GM15510 (cell line): Measurements from ENCODE around the gene SLC2A13.

Source experiments
- POLR2A ChIP-seq: IDR thresholded peaks from 3 replicates; pipeline ENCODE4 v1.6.1; 2011; ENCODE audit warnings: borderline replicate concordance; ENCODE audit not compliant: insufficient read length; ENCODE audit errors: extremely low read depth

SLC2A13 gene

DNA sequence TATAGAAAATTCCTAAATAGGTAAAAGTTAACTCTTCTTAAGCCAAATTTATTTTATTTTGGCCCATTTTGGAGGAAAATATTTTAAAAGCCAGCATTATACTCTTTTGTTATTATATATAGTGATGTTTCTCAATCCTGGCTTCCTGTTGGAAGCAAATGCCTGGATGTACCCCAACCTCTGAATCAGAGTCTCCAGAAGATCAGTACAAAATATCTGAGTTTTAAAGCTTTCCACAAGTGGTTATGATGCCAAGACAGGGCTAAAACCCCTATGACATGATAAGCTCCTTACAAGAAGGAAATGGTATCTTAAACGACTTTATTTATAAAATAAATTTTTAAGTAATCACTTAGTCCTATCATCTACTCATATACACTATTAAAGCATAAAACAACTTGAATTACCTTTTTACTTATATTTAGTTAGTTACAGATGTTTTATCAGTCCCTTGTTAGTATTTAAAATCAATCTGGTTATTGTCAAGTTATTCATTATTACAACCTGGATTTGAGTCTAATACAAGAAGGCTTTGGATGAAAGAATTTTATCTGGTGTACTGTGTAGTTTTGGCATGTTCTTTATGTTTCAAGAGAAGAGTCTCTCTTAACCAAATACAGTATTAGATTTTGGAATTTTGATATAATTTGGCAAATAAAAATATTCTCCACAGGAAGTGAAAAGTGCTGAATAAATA is 238.1 kb downstream of the SLC2A13 start:
- TF ChIP-seq POLR2A: no peak

- TF ChIP-seq POLR2A: no peak
These were observed 239.7 kb downstream of the SLC2A13 start for GRCh38 chr12:39866135-39866534.

GRCh38 chr12:39860695-39861094 is 245.2 kb downstream of the SLC2A13 start:
- no peak for TF ChIP-seq POLR2A

DNA sequence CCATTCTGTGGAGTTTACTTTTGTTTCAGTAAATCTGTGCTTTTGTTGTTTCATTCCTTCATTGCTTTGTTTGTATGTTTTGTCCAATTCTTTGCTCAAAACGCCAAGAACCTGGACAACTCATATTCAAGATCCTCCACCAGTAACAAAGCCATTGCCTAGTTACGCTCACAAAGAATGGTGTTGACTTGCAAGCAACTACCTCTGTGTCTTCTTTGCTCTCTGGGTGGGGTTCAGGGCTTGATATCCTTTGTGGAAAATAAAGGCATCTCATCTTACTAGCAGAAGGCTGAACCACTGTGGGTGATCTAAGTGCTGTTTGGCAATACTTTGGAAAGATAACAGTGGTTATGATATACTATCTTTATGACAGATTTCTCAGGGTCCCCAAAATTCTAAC is 252.9 kb downstream of the SLC2A13 start:
- TF ChIP-seq POLR2A: no peak

DNA sequence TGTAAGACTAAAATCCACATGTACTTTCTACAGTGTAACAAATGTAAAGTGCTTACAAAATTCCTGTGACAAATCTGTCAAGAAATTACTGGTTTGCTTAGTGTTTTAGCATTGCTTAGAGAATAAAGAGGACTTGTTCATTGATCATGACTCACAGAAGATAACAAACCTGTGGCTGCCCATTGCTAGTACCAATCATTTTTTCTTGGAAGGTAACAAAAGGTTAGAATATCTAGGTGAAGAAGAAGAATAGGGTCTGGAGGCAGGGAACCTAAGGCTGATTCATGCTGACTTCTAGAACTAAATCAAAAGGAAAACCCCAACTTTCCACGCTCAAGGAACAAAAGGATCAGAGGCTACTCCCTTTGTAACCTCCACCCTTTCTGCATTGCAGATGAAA is 253.5 kb downstream of the SLC2A13 start:
- TF ChIP-seq POLR2A: no peak

GRCh38 chr12:39846971-39847650 is 258.8 kb downstream of the SLC2A13 start:
- TF ChIP-seq POLR2A: no peak

- TF ChIP-seq POLR2A: no peak
These were observed 259.6 kb downstream of the SLC2A13 start for GRCh38 chr12:39846304-39846703.

DNA sequence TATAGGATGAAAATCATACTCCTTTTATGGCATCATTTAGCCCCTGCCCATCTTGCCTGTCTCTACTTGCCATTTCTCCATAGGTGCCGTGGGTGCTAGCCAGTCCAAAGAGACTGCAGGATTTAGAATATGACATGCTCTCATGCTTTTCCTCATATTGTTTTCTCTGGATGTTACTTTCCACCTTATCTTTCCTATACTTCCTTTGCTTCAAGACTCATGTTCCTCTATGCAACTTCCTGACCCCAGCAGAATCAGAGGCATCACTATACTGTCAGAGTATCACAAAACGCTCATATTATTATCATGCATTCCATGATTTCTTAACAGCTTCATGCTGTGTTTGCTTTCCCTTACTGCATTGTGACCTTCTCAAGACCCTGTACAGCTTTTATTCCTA is 265.5 kb downstream of the SLC2A13 start:
- TF ChIP-seq POLR2A: no peak

GRCh38 chr12:39839072-39839471 is 266.8 kb downstream of the SLC2A13 start:
- no peak for TF ChIP-seq POLR2A

GRCh38 chr12:39835517-39836489 is 270.1 kb downstream of the SLC2A13 start:
- TF ChIP-seq POLR2A: no peak

DNA sequence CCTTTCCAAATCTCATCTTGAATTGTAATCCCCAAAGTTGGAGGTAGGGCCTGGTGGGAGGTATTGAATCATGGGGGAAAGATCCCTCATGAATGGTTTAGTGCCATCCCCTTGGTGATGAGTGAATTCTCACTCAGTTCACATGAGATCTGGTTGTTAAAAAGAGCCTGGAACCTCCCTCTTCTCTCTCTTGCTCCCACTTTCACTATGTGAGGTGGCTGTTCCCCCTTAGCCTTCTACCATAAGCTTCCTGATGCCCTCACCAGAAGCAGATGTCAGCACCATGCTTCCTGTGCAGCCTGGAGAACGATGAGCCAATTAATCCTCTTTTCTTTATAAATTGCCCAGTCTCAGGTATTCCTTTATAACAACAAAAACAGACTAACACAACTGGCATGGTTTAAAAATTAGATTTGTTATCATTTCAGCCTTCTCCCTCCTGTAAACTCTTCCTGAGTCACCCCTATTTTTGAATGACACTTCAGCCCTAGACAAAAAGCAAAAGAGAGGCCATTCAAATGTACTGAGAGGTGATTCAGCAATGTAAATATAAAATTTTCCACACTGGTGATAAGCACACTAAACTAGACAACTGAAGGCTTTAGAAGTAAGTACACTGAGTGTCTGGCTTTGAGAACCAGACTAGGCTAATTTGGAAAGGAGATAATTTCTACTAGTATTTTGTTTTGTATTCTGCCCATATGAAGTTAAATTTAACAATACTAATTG is 274.1 kb downstream of the SLC2A13 start:
- TF ChIP-seq POLR2A: no peak

DNA sequence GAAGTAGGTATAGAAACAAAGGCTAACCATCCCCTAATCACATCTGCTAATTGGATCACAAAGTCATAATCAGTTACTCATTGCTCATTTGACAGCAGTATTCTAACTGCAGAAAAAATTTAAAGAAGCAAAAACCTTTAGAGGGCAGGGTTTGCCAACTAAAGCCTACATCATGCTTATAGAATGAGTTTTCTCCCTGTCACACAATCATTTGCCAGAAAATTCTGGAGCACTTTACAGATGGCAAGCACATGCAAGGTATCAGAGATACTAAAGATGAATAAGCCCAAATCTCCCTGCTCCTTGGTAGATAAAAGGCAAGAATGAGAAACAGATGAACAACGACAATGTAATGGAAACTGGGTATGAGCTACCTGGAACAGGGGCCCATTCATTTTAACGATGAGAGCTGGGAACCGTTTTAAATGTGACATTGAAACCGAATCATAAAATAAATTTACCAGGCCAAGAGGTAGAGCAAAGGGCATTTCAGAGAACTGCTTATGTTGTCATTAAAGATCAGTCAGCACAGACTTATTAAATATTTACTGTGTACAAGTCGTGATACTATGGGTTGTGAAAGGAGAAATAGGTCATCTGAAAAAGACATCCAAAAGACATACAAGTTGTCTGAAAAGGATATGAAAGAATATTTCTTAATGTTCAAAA is 274.9 kb downstream of the SLC2A13 start:
- no peak for TF ChIP-seq POLR2A

DNA sequence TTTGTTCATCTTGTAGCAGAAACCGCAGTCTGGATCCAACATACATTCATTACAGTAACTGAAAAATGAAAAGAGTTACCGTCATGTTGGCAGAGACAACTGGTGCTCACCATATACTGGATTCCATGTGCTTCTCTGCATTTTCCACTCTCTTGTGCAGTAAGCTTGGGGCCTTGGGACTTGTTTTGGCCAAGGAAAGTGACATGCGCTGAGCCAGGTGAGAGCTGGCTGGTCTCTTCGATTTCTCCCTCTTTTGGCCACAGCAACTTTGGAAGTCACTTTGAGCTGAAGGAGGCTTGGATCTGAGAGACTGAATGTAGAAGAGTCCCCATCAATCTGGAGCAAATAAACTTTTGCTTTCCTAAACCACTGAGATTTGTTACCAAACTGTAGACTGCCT is 275.7 kb downstream of the SLC2A13 start:
- no peak for TF ChIP-seq POLR2A
